NB4 (cell line): ENCODE measurements around the gene ARRDC4.

Experiments
- CTCF ChIP-seq: IDR thresholded peaks from one replicate; pipeline ENCODE4 v1.5.1; 2012; ENCODE audit warnings: low read depth, low read length
- MAX ChIP-seq: IDR thresholded peaks from 2 replicates; pipeline ENCODE4 v1.6.1; 2011; ENCODE audit warnings: low read depth, low read length
- MYC ChIP-seq: IDR thresholded peaks from 2 replicates; pipeline ENCODE4 v1.6.1; 2011; ENCODE audit warnings: low read depth, low read length
- POLR2A ChIP-seq: IDR thresholded peaks from 2 replicates; pipeline ENCODE4 v1.6.1; 2011; ENCODE audit warnings: mild to moderate bottlenecking; ENCODE audit not compliant: insufficient read length; ENCODE audit errors: extremely low read depth

- TF ChIP-seq CTCF (no peak), POLR2A (no peak), MAX (no peak), MYC (no peak)
Measured at GRCh38 chr15:97967881-97968280, 7.4 kb downstream of the ARRDC4 start.
